HG03103 (cell line): ENCODE results near the gene C14orf132.
"Not testable (repeated sequence)": the region's sequence is repeated elsewhere in the genome, so short reads cannot be mapped to it uniquely, and the experiment has no call there.

Source experiments
- ATAC-seq: cut with Tn5 transposase; IDR thresholded peaks from one replicate; pipeline ENCODE4 v1.9.1; 2021; ENCODE audit warnings: low read depth; ENCODE audit not compliant: unreplicated experiment

C14orf132 gene

GRCh38 chr14:96058576-96059200, 19.5 kb downstream of the C14orf132 start:
- no peak for ATAC-seq

- no peak for ATAC-seq
Measured at GRCh38 chr14:96059519-96060135, 20.5 kb downstream of the C14orf132 start.

GRCh38 chr14:96060186-96060933, 21.2 kb downstream of the C14orf132 start:
- ATAC-seq: no peak

GRCh38 chr14:96062010-96062409, 22.8 kb downstream of the C14orf132 start:
- ATAC-seq: no peak

GRCh38 chr14:96062506-96062905, 23.3 kb downstream of the C14orf132 start:
- no peak for ATAC-seq

GRCh38 chr14:96064866-96065265, 25.7 kb downstream of the C14orf132 start:
- no peak for ATAC-seq

GRCh38 chr14:96065661-96066459, 26.7 kb downstream of the C14orf132 start:
- no peak for ATAC-seq

GRCh38 chr14:96066976-96067375, 27.8 kb downstream of the C14orf132 start:
- ATAC-seq: no peak

- ATAC-seq: no peak
Measured at GRCh38 chr14:96067985-96068930, 29.1 kb downstream of the C14orf132 start.

- no peak for ATAC-seq
Measured at GRCh38 chr14:96069421-96069820, 30.3 kb downstream of the C14orf132 start.

- no peak for ATAC-seq
Measured at GRCh38 chr14:96071561-96071960, 32.4 kb downstream of the C14orf132 start.

- no peak for ATAC-seq
Measured at GRCh38 chr14:96072076-96072475, 32.9 kb downstream of the C14orf132 start.

- no peak for ATAC-seq
Measured at GRCh38 chr14:96072746-96073145, 33.6 kb downstream of the C14orf132 start.

- ATAC-seq: not testable (repeated sequence)
Measured at GRCh38 chr14:96073260-96074039, 34.3 kb downstream of the C14orf132 start.

- no peak for ATAC-seq
Measured at GRCh38 chr14:96077983-96078624, 38.9 kb downstream of the C14orf132 start.

- no peak for ATAC-seq
Measured at GRCh38 chr14:96078625-96079016, 39.5 kb downstream of the C14orf132 start.

- ATAC-seq: no peak
Measured at GRCh38 chr14:96079066-96079465, 39.9 kb downstream of the C14orf132 start.

- ATAC-seq: no peak
Measured at GRCh38 chr14:96080571-96080970, 41.4 kb downstream of the C14orf132 start.

- no peak for ATAC-seq
Measured at GRCh38 chr14:96081224-96081623, 42.1 kb downstream of the C14orf132 start.
